GM23248 (cell line): Measurements from ENCODE around the gene SH3YL1. TPM values are rescaled to one million over a fixed set of nuclear protein-coding genes. Genes with fewer than 3 reads are reported as not detected.
A peak's percentile ranks its signal among the peaks of the same experiment; 100 is the strongest.

Experiments
- DNase-seq: peaks from one replicate; pipeline ENCODE4 v3.0.0-alpha.2; 2015
- H2AFZ ChIP-seq: fragments of 200-600 bp; sonication (generic); 2 replicates; pipeline ENCODE4 v1.6.1; 2016; ENCODE audit warnings: antibody characterized with exemption
- H3F3A ChIP-seq: fragments of 200-600 bp; sonication (generic); 2 replicates; pipeline ENCODE4 v1.6.1; 2016; ENCODE audit warnings: mild to moderate bottlenecking, antibody characterized with exemption, mixed run types; ENCODE audit not compliant: insufficient read depth
- H3K27ac ChIP-seq: fragments of 200-600 bp; sonication (generic); 2 replicates; pipeline ENCODE4 v1.5.1; 2016; ENCODE audit warnings: mild to moderate bottlenecking
- H3K27me3 ChIP-seq: fragments of 200-600 bp; sonication (generic); replicated peaks from 2 replicates; pipeline ENCODE4 v1.6.1; 2016; ENCODE audit warnings: mild to moderate bottlenecking; ENCODE audit not compliant: insufficient read depth
- H3K36me3 ChIP-seq: fragments of 200-600 bp; sonication (generic); 2 replicates; pipeline ENCODE4 v1.6.1; 2016; ENCODE audit warnings: low read depth, mild to moderate bottlenecking
- H3K4me1 ChIP-seq: fragments of 200-600 bp; sonication (generic); 2 replicates; pipeline ENCODE4 v1.6.1; 2016; ENCODE audit warnings: mild to moderate bottlenecking; ENCODE audit not compliant: insufficient read depth
- H3K4me2 ChIP-seq: fragments of 200-600 bp; sonication (generic); one replicate; pipeline ENCODE4 v1.6.1; 2016; ENCODE audit warnings: mild to moderate bottlenecking; ENCODE audit not compliant: unreplicated experiment
- H3K4me3 ChIP-seq: fragments of 200-600 bp; sonication (generic); 2 replicates; pipeline ENCODE4 v1.5.1; 2016; ENCODE audit warnings: mild to moderate bottlenecking
- H3K79me2 ChIP-seq: fragments of 200-600 bp; sonication (generic); 2 replicates; pipeline ENCODE4 v1.6.1; 2016; ENCODE audit warnings: mild to moderate bottlenecking; ENCODE audit not compliant: insufficient read depth
- H3K9ac ChIP-seq: fragments of 200-600 bp; sonication (generic); 2 replicates; pipeline ENCODE4 v1.6.1; 2016; ENCODE audit warnings: mild to moderate bottlenecking
- H3K9me2 ChIP-seq: fragments of 200-600 bp; sonication (generic); 2 replicates; pipeline ENCODE4 v1.6.1; 2016; ENCODE audit warnings: mixed run types, mild to moderate bottlenecking, moderate library complexity; ENCODE audit not compliant: insufficient read depth
- H3K9me3 ChIP-seq: fragments of 200-600 bp; sonication (generic); one replicate; pipeline ENCODE4 v1.6.1; 2017; ENCODE audit warnings: low read depth
- H4K20me1 ChIP-seq: fragments of 200-600 bp; sonication (generic); 2 replicates; pipeline ENCODE4 v1.6.0; 2016; ENCODE audit not compliant: insufficient read depth
- EZH2 ChIP-seq: fragments of 200-600 bp; sonication (generic); IDR thresholded peaks from 2 replicates; pipeline ENCODE4 v1.6.1; 2018; ENCODE audit warnings: antibody characterized with exemption, mild to moderate bottlenecking; ENCODE audit not compliant: insufficient read depth, poor library complexity, severe bottlenecking
- EZH2phosphoT487 ChIP-seq: fragments of 200-600 bp; sonication (generic); IDR thresholded peaks from 2 replicates; pipeline ENCODE4 v1.6.1; 2018; ENCODE audit warnings: antibody characterized with exemption, moderate library complexity, mild to moderate bottlenecking, low read depth; ENCODE audit not compliant: insufficient read depth
- WGBS, 2 experiments: methylation state at CpG; one replicate each; pipeline ENCODE4 v1.1.6; 2015 to 2017; ENCODE audit warnings: low lambda C conversion rate in 2 of 2, low coverage in 1 of 2; ENCODE audit errors: missing lambda C conversion rate in 2 of 2; 5-methylcytosine and 5-hydroxymethylcytosine counted together
- in situ Hi-C: fragments of 300-500 bp; cut with MboI; formaldehyde crosslinking; loops from 2 replicates; pipeline ENCODE4 v1.15.0; 2020
- polyA plus RNA-seq: library from polyadenylated mRNA; unstranded; fragments of >200 nt; fragmentation: Nextera tagmentation; extraction: Ambion mirVana; gene quantifications from 2 replicates; pipeline ENCODE4 v1.2.1, GENCODE V29; 2016
- total RNA-seq: library from RNA; depleted of rRNA; stranded (reverse); fragments of >200 nt; shearing (Covaris generic); gene quantifications from 2 replicates; pipeline ENCODE4 v1.2.3, GENCODE V29; 2014

SH3YL1 gene
- total and polyA plus RNA-seq, 2 experiments from 2014 or later = 24.0 to 25.2 TPM

DNA sequence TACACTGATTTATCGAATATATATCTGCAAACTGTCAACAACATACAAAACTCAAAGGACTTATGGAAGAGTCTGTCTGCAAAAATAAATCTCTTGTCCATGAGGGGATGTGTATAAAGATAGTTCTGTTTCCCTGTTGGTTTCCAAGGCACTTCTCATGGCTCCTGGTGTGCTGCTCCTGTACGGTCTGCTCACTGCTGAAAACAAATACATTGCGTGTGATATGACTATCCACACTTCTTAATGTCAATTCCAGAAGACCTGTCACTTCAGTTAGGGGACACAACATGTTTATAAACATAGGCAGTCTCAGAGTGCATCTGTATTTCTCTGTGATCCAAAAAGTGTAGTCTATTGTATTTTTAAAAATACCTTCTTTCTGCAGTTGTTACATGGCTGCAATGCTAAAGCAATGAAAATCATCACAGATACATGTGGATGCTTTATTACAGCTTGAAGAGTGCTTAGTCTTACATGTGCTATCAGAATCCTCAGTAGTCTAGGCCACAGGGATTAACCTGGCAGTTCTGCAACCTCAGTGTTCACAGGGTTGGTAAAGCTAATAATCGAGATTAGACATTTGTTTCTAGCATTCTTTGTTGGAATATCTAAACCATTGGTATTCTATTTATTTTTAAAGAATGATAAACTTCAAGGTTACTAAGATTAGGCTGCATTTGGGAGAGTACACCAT, 16.3 kb upstream of the SH3YL1 start:
- Histone ChIP-seq H3K4me1 (peaks cover 14% of the 10 kb centered on the region), H3K36me3 (peaks cover 35% of the 10 kb centered on the region), H3K27me3 (no peaks in the 10 kb centered on the region), H3K4me2 (no peak overlapping the region), H4K20me1 (no peaks in the 10 kb centered on the region), H3K27ac (no peak overlapping the region), H3K9me3 (no peaks in the 10 kb centered on the region), H3K9me2 (no peaks in the 10 kb centered on the region), H3K4me3 (no peak overlapping the region), H3F3A (peaks cover 23% of the 10 kb centered on the region), H3K79me2 (peaks cover 36% of the 10 kb centered on the region), H3K9ac (no peak overlapping the region), H2AFZ (no peak overlapping the region)
- no peak for DNase-seq
- TF ChIP-seq EZH2phosphoT487 (no peak), EZH2 (no peak)
- in situ Hi-C loops = no loop called here
- 97 to 98% methylated on average over 4 of the region's 4 CpGs for WGBS, 2 experiments

DNA sequence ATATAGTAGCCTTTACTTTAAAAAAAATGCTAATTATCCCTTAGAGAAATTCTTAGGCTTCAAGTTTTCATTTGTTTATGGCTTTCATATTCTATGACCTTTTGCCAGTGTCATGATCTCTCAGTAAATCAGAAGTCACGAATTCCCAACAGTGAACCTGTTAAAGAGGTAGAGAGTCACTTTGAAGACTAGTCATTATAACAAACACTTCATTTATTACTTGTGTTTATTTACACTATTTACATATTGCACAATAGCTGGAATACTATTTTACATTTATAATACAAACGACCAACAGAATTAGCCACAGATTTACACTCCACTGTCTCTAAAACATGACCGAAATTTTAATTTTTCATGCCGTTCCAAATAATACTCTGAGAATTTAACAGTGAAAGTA, 15.5 kb upstream of the SH3YL1 start:
- in situ Hi-C loops = no loop called here
- Histone ChIP-seq H3K36me3 (peaks cover 35% of the 10 kb centered on the region), H3K27me3 (no peaks in the 10 kb centered on the region), H3K9me3 (no peaks in the 10 kb centered on the region), H2AFZ (no peak overlapping the region), H3K9ac (no peak overlapping the region), H3K27ac (no peak overlapping the region), H3K79me2 (peaks cover 43% of the 10 kb centered on the region), H3K4me2 (no peak overlapping the region), H3K4me1 (peaks cover 7% of the 10 kb centered on the region; the same call in 1 of the 2 replicates), H3K4me3 (no peak overlapping the region), H4K20me1 (no peaks in the 10 kb centered on the region), H3K9me2 (no peaks in the 10 kb centered on the region), H3F3A (peaks cover 16% of the 10 kb centered on the region)
- TF ChIP-seq EZH2phosphoT487 (no peak), EZH2 (no peak)
- DNase-seq = no peak
- 59 to 61% methylated on average over 4 of the region's 4 CpGs for WGBS, 2 experiments

DNA sequence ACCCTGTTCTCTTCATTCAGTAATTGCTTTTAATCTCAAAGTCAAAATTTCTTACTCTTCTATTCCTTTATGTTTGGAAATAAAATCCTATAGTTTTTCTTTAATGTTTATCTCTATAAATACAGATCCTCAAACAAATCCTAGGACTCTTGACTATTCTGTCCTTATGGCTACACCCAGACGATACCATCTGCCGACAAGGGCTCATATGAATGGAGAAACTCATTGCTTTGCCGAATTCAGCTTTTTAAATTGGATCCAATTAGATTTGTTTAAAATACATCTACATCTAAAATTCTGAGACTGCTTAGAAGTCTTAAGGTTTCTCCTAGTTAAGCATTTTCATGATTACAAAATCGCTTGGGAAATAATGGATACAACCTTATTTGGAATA, 15.1 kb upstream of the SH3YL1 start:
- no peaks in the 10 kb centered on the region for H3K27me3 ChIP-seq
- no peak overlapping the region for H2AFZ ChIP-seq
- 72 to 78% methylated on average over 4 of the region's 4 CpGs for WGBS, 2 experiments
- no peak overlapping the region for H3K27ac ChIP-seq
- TF ChIP-seq EZH2 (no peak), EZH2phosphoT487 (no peak)
- in situ Hi-C loops = no loop called here
- peak; percentile 35 for DNase-seq
- peaks cover 35% of the 10 kb centered on the region for H3K36me3 ChIP-seq
- no peak overlapping the region for H3K4me3 ChIP-seq
- no peaks in the 10 kb centered on the region for H3K9me3 ChIP-seq
- peaks cover 48% of the 10 kb centered on the region for H3K79me2 ChIP-seq
- H3K9me2 ChIP-seq = no peaks in the 10 kb centered on the region
- no peak overlapping the region for H3K4me2 ChIP-seq
- H3K9ac ChIP-seq = no peak overlapping the region
- H4K20me1 ChIP-seq = no peaks in the 10 kb centered on the region; the same call in 1 of the 2 replicates
- H3F3A ChIP-seq = peaks cover 13% of the 10 kb centered on the region
- 0 out of 2 replicates have a peak, but pooled peaks cover 3% of the 10 kb centered on the region for H3K4me1 ChIP-seq

DNA sequence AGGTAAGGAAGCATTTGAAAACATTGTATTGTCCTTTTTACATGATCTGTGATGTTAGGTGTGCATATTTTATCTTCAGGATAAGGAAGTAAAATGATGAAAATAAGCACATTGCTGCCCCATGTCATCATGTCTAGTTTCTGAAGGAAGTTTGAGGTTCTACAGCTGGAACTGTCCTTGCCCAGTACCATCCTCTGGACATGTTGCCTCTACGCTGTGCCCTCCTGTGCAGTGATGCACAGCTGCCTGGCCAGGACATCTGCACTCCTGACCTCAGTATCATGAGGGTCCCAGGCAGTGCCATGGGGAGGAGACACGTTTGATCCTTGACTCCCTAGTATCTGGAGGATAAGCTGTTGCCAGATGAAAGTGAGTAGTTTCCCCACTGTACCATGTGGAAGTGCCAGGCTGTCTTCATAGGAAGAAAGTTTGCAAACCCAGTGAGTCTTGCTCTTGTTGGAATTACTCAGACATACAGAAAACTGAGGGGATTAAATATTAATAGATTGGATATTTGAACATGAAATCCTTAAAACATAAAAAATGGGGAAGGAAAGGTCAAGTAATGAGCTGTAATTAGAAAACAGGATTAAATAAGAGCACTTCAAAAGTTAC, 14.6 kb upstream of the SH3YL1 start:
- Histone ChIP-seq H3K9me3 (no peaks in the 10 kb centered on the region), H4K20me1 (peaks cover 3% of the 10 kb centered on the region; the same call in 1 of the 2 replicates), H3K4me2 (no peak overlapping the region), H3F3A (peaks cover 8% of the 10 kb centered on the region), H3K4me3 (no peak overlapping the region), H3K79me2 (peaks cover 53% of the 10 kb centered on the region), H3K9ac (no peak overlapping the region), H2AFZ (no peak overlapping the region), H3K27ac (no peak overlapping the region), H3K4me1 (no peaks in the 10 kb centered on the region), H3K9me2 (no peaks in the 10 kb centered on the region), H3K27me3 (no peaks in the 10 kb centered on the region), H3K36me3 (peaks cover 37% of the 10 kb centered on the region)
- TF ChIP-seq EZH2 = no peak
- no peak for TF ChIP-seq EZH2phosphoT487
- DNase-seq = no peak
- 58 to 60% methylated on average over 2 of the region's 2 CpGs for WGBS, 2 experiments
- in situ Hi-C loops = no loop called here
